Karpas-422 (cell line): ENCODE results near the gene TMEM260. TPM values are rescaled to one million over a fixed set of nuclear protein-coding genes. Genes with fewer than 3 reads are reported as not detected.
"Not testable (repeated sequence)": the region's sequence is repeated elsewhere in the genome, so short reads cannot be mapped to it uniquely, and the experiment has no call there.

Experiments used
- DNase-seq: peaks from one replicate; pipeline ENCODE4 v3.0.0-alpha.2; 2015
- H2AFZ ChIP-seq: fragments of 200-600 bp; sonication (generic); 2 replicates; pipeline ENCODE4 v1.6.1; 2014; ENCODE audit warnings: antibody characterized with exemption, low read length, mixed read lengths
- H3K27ac ChIP-seq: fragments of 200-600 bp; sonication (generic); 2 replicates; pipeline ENCODE4 v1.5.1; 2014; ENCODE audit warnings: mild to moderate bottlenecking, low read length, moderate library complexity
- H3K27me3 ChIP-seq: fragments of 200-600 bp; sonication (generic); 2 replicates; pipeline ENCODE4 v1.6.1; 2014; ENCODE audit warnings: low read length, mixed read lengths
- H3K36me3 ChIP-seq: fragments of 200-600 bp; sonication (generic); 2 replicates; pipeline ENCODE4 v1.6.1; 2014; ENCODE audit warnings: low read length, mixed read lengths; ENCODE audit not compliant: insufficient read depth
- H3K4me1 ChIP-seq: fragments of 200-600 bp; sonication (generic); 2 replicates; pipeline ENCODE4 v1.6.1; 2014; ENCODE audit warnings: mild to moderate bottlenecking, low read length, mixed read lengths
- H3K4me2 ChIP-seq: fragments of 200-600 bp; sonication (generic); 2 replicates; pipeline ENCODE4 v1.6.1; 2014; ENCODE audit warnings: low read length, low read depth, mild to moderate bottlenecking; ENCODE audit not compliant: poor library complexity, severe bottlenecking
- H3K4me3 ChIP-seq: fragments of 200-600 bp; sonication (generic); 2 replicates; pipeline ENCODE4 v1.5.1; 2014; ENCODE audit warnings: mild to moderate bottlenecking, antibody characterized with exemption, low read length, mixed read lengths
- H3K79me2 ChIP-seq: fragments of 200-600 bp; sonication (generic); 2 replicates; pipeline ENCODE4 v1.6.1; 2014; ENCODE audit warnings: mild to moderate bottlenecking, low read length, mixed read lengths
- H3K9ac ChIP-seq: fragments of 200-600 bp; sonication (generic); 2 replicates; pipeline ENCODE4 v1.6.0; 2014; ENCODE audit warnings: low read length
- H3K9me2 ChIP-seq: fragments of 200-600 bp; sonication (generic), shearing (Covaris generic); replicated peaks from 2 replicates; pipeline ENCODE4 v1.6.0; 2014; ENCODE audit warnings: mild to moderate bottlenecking, low read length, moderate library complexity; ENCODE audit not compliant: insufficient read depth
- H3K9me3 ChIP-seq: fragments of 300-700, 200-600 bp; sonication (generic); 2 replicates; pipeline ENCODE4 v1.6.1; 2014; ENCODE audit warnings: low read length, mixed read lengths
- H4K20me1 ChIP-seq: fragments of 200-600 bp; sonication (generic); 2 replicates; pipeline ENCODE4 v1.6.1; 2014; ENCODE audit warnings: mild to moderate bottlenecking, antibody characterized with exemption, low read length, low read depth; ENCODE audit not compliant: insufficient read depth
- total RNA-seq: library from RNA; depleted of rRNA; stranded (reverse); fragments of >200 nt; shearing (Covaris generic); gene quantifications from 2 replicates; pipeline ENCODE4 v1.2.3, GENCODE V29; 2014; ENCODE audit warnings: low replicate concordance

TMEM260 gene
- total RNA-seq, 1 experiment from 2014 or later, result 38.9 TPM

DNA sequence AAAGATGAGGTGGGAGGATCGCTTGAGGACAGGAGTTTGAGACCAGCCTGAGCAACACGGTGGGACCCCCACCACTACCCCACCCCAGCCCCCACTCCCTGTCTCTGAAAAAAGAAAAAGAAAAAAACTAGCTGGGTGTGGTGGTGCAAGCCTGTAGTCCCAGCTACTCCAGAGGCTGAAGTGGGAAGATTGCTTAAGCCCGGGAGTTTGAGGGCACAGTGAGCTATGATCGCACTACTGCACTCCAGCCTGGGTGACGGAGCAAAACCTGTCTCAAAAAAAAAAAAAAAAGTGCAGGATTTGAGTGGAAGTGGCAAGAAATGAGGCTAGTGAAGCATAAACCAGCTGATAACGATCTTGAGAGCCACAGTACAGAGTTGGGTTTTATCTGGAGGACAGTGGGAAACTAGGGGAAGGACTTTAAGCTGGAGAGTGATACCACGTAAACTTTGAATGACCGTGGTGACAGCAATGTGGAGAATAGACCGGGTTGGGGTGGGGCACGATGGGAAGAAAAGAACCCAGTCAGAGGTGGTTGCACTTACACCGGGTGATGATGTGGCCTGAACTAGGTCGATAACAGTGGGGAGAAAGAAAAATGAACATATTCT lies 85.3 kb downstream of the TMEM260 start:
- Histone ChIP-seq H3K9me3 (no peaks in the 10 kb centered on the region), H3K9me2 (no peaks in the 10 kb centered on the region), H3K4me3 (no peak overlapping the region), H3K9ac (no peak overlapping the region), H2AFZ (no peak overlapping the region), H3K27ac (no peak overlapping the region), H4K20me1 (no peaks in the 10 kb centered on the region), H3K27me3 (no peaks in the 10 kb centered on the region), H3K36me3 (no peaks in the 10 kb centered on the region), H3K4me2 (no peak overlapping the region), H3K79me2 (no peaks in the 10 kb centered on the region), H3K4me1 (no peaks in the 10 kb centered on the region)
- no peak for DNase-seq

DNA sequence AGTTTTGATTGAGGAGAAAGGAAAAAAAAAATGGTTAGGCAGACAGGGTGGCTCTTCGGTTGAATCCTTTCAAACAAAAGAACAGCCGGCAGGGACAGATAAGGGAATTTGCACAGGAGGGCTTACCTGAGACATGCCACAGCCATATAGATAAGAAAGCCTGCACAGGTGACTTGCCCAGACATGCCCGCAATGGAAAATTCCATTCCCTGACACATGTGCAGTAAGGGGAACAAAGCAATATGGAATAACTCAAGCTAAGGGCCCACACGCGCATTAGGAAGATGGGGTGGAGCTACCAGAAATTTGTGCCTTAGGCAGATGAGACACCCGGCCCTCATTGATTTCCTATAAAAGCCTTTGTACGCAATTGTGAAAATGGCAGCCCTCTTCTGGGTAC lies 86.7 kb downstream of the TMEM260 start:
- no peaks in the 10 kb centered on the region for H3K4me1 ChIP-seq
- H3K36me3 ChIP-seq, result no peaks in the 10 kb centered on the region
- no peak overlapping the region for H2AFZ ChIP-seq
- H3K9ac ChIP-seq, result no peak overlapping the region
- H3K79me2 ChIP-seq, result no peaks in the 10 kb centered on the region
- H3K9me3 ChIP-seq, result no peaks in the 10 kb centered on the region
- no peak overlapping the region for H3K27ac ChIP-seq
- no peak overlapping the region for H3K4me2 ChIP-seq
- no peak for DNase-seq
- H3K4me3 ChIP-seq, result no peak overlapping the region
- no peaks in the 10 kb centered on the region for H4K20me1 ChIP-seq
- H3K9me2 ChIP-seq, result no peaks in the 10 kb centered on the region
- no peaks in the 10 kb centered on the region for H3K27me3 ChIP-seq

DNA sequence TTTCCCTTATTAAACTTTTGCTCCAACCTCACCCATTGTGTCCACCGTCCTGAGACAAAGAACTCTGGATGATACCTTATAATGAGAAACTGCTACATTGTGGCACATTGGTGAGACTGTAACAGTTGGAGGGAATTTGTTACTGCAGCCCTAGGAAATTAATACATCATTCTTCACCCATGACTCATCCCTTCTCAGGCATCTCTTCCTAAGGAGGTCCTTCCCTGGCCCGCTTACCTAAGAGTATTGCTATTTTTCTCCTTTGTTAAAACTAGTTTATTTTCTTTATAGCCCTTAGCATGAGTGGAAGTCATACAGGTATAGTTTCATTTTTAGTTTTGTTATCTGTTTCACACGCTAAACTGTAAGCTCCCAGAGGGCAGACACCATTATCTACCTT lies 87.1 kb downstream of the TMEM260 start:
- no peaks in the 10 kb centered on the region for H3K36me3 ChIP-seq
- no peaks in the 10 kb centered on the region for H3K9me3 ChIP-seq
- H3K9ac ChIP-seq, result no peak overlapping the region
- no peak overlapping the region for H3K4me2 ChIP-seq
- DNase-seq, result no peak
- H3K79me2 ChIP-seq, result no peaks in the 10 kb centered on the region
- H3K4me3 ChIP-seq, result no peak overlapping the region
- H4K20me1 ChIP-seq, result no peaks in the 10 kb centered on the region
- H3K9me2 ChIP-seq, result no peaks in the 10 kb centered on the region
- H3K4me1 ChIP-seq, result no peaks in the 10 kb centered on the region
- no peak overlapping the region for H2AFZ ChIP-seq
- H3K27me3 ChIP-seq, result no peaks in the 10 kb centered on the region
- H3K27ac ChIP-seq, result no peak overlapping the region

- not testable (repeated sequence) for H3K4me3 ChIP-seq, H3K9ac ChIP-seq, H3K9me3 ChIP-seq, H3K9me2 ChIP-seq, H4K20me1 ChIP-seq, H3K4me1 ChIP-seq, H3K79me2 ChIP-seq, H3K27ac ChIP-seq, DNase-seq, H3K4me2 ChIP-seq, H3K27me3 ChIP-seq, H2AFZ ChIP-seq, H3K36me3 ChIP-seq
These were observed 87.7 kb downstream of the TMEM260 start for GRCh38 chr14:56667290-56667689.

- Histone ChIP-seq H3K79me2 (no peaks in the 10 kb centered on the region), H3K36me3 (no peaks in the 10 kb centered on the region), H3K9me2 (no peaks in the 10 kb centered on the region), H3K9me3 (no peaks in the 10 kb centered on the region), H3K4me3 (no peak overlapping the region), H3K4me1 (no peaks in the 10 kb centered on the region), H3K27ac (no peak overlapping the region), H3K27me3 (no peaks in the 10 kb centered on the region), H3K9ac (no peak overlapping the region), H2AFZ (no peak overlapping the region), H3K4me2 (no peak overlapping the region), H4K20me1 (no peaks in the 10 kb centered on the region; the same call in 1 of the 2 replicates)
- DNase-seq, result no peak
These were observed 96.4 kb downstream of the TMEM260 start for GRCh38 chr14:56676042-56676441.

GRCh38 chr14:56678838-56679237 lies 99.2 kb downstream of the TMEM260 start:
- no peaks in the 10 kb centered on the region for H3K9me2 ChIP-seq
- no peak overlapping the region for H3K4me3 ChIP-seq
- no peak for DNase-seq
- no peaks in the 10 kb centered on the region for H3K9me3 ChIP-seq
- H2AFZ ChIP-seq, result no peak overlapping the region
- H3K27me3 ChIP-seq, result no peaks in the 10 kb centered on the region
- H4K20me1 ChIP-seq, result no peaks in the 10 kb centered on the region; the same call in 1 of the 2 replicates
- H3K36me3 ChIP-seq, result no peaks in the 10 kb centered on the region
- no peak overlapping the region for H3K4me2 ChIP-seq
- no peak overlapping the region for H3K9ac ChIP-seq
- H3K4me1 ChIP-seq, result no peaks in the 10 kb centered on the region
- no peak overlapping the region for H3K27ac ChIP-seq
- H3K79me2 ChIP-seq, result no peaks in the 10 kb centered on the region

DNA sequence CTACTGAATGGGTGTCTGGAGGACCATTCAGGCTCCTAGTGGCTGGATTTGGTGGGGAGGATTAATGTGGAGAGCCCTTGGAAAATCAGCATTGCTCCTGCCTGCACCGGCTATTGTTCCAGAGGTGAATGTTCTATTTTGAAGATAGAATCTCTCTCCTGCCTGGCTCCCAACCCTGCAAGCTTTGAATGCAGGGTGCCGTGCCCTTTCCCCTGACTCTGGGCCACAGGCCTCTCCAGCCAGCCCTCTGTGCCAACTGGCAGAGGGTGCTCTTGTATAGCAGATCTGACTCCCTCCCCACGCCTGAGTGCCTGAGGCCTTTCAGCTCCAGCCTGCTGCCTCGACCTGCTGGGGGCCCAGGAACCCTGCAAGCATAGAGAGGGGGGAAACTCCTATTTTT lies 106.8 kb downstream of the TMEM260 start:
- no peaks in the 10 kb centered on the region for H3K79me2 ChIP-seq
- H3K4me3 ChIP-seq, result no peak overlapping the region
- H3K27ac ChIP-seq, result no peak overlapping the region
- peak; percentile 50 for DNase-seq
- H3K9me3 ChIP-seq, result no peaks in the 10 kb centered on the region
- H3K4me1 ChIP-seq, result peaks cover 4% of the 10 kb centered on the region
- no peak overlapping the region for H3K4me2 ChIP-seq
- H3K27me3 ChIP-seq, result no peaks in the 10 kb centered on the region
- H4K20me1 ChIP-seq, result no peaks in the 10 kb centered on the region
- no peak overlapping the region for H3K9ac ChIP-seq
- H3K36me3 ChIP-seq, result no peaks in the 10 kb centered on the region
- H3K9me2 ChIP-seq, result no peaks in the 10 kb centered on the region
- H2AFZ ChIP-seq, result no peak overlapping the region

- no peak overlapping the region for H3K4me3 ChIP-seq
- H2AFZ ChIP-seq, result no peak overlapping the region
- no peaks in the 10 kb centered on the region for H3K36me3 ChIP-seq
- H3K4me2 ChIP-seq, result no peak overlapping the region
- no peak overlapping the region for H3K9ac ChIP-seq
- no peaks in the 10 kb centered on the region for H4K20me1 ChIP-seq
- H3K9me3 ChIP-seq, result no peaks in the 10 kb centered on the region
- no peaks in the 10 kb centered on the region for H3K27me3 ChIP-seq
- no peak overlapping the region for H3K27ac ChIP-seq
- H3K79me2 ChIP-seq, result no peaks in the 10 kb centered on the region
- H3K9me2 ChIP-seq, result no peaks in the 10 kb centered on the region
- no peak for DNase-seq
- peaks cover 6% of the 10 kb centered on the region for H3K4me1 ChIP-seq
These were observed 107.5 kb downstream of the TMEM260 start for GRCh38 chr14:56687123-56687522.

DNA sequence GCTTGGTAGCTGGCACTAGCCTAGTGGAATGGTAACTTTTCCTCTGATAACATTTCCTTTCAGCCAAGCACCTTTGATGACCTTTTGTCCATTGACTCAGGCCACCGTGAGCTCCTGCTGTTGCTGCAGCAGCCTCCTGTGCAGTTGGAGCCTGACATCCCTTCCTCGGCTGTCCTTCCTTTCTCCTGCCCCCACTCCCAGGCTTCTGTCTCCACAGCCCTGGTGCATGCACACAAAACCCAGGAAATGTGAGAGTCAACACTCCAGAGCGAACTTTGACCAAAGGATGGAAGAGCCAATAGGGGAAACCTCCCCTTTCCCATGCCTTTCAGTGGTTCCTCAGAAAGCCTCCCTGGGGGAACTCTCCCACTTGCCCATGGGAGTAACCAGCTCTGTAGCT lies 115.0 kb downstream of the TMEM260 start:
- no peaks in the 10 kb centered on the region for H3K79me2 ChIP-seq
- H4K20me1 ChIP-seq, result no peaks in the 10 kb centered on the region
- no peak for DNase-seq
- H3K9ac ChIP-seq, result no peak overlapping the region
- H3K4me2 ChIP-seq, result no peak overlapping the region
- no peak overlapping the region for H3K4me3 ChIP-seq
- H3K27ac ChIP-seq, result no peak overlapping the region
- no peaks in the 10 kb centered on the region for H3K36me3 ChIP-seq
- no peaks in the 10 kb centered on the region for H3K9me3 ChIP-seq
- no peaks in the 10 kb centered on the region for H3K9me2 ChIP-seq
- H2AFZ ChIP-seq, result no peak overlapping the region
- no peaks in the 10 kb centered on the region for H3K27me3 ChIP-seq
- H3K4me1 ChIP-seq, result peaks cover 6% of the 10 kb centered on the region
